HCT116 (cell line): ENCODE results near the gene EPHB2. TPM values are rescaled to one million over a fixed set of nuclear protein-coding genes. Genes with fewer than 3 reads are reported as not detected.

Experiments used
- ATAC-seq: fragments of 200-7000 bp; cut with Tn5 transposase; 2 replicates; pipeline ENCODE4 v1.9.1; 2020; ENCODE audit warnings: mild to moderate bottlenecking, moderate library complexity
- BruUV-seq: library from RNA; stranded (reverse); fragments of 400-500 nt; replicated peaks from 2 replicates; lab custom pipeline; 2021; lab: Mats Ljungman, UMichigan
- CTCF ChIA-PET: fragments of 300-600 bp; sonication (Branson Sonifier 250); formaldehyde crosslinking; loops from one replicate; lab custom pipeline; 2021; ENCODE audit warnings: antibody characterized with exemption; lab: Charles Lee
- POLR2A ChIA-PET: fragments of 300-600, 350-600 bp; sonication (Branson Sonifier 250); formaldehyde crosslinking; loops from one replicate; lab custom pipeline; 2021; ENCODE audit warnings: antibody characterized with exemption; lab: Charles Lee
- RAD21 ChIA-PET, 2 experiments: fragments of 300-600 bp; sonication (Branson Sonifier 250); formaldehyde crosslinking; loops; one replicate each; lab custom pipeline; 2023; ENCODE audit warnings: low total read pairs in 2 of 2; ENCODE audit not compliant: uncharacterized antibody in 2 of 2, unreplicated experiment in 2 of 2, low non-redundant PET in 1 of 2; lab: Charles Lee
- DNase-seq: peaks from one replicate; pipeline ENCODE4 v3.0.0-alpha.2; 2010; ENCODE audit warnings: low read depth, low spot score
- H2AFZ ChIP-seq: fragments of 200-600 bp; shearing (Covaris generic), sonication (generic); 2 replicates; pipeline ENCODE4 v1.6.1; 2017; ENCODE audit warnings: low read depth, mixed run types, mixed read lengths, antibody characterized with exemption, low read length; ENCODE audit not compliant: poor library complexity, severe bottlenecking
- H3K27ac ChIP-seq: 2 replicates; pipeline ENCODE4 v1.5.1; 2012; ENCODE audit warnings: low read depth, low read length
- H3K27me3 ChIP-seq: fragments of 200-600 bp; sonication (generic); 2 replicates; pipeline ENCODE4 v1.6.1; 2016; ENCODE audit warnings: mixed run types, low read length, mixed read lengths; ENCODE audit not compliant: insufficient read depth
- H3K36me3 ChIP-seq, 2 experiments: fragments of 200-500 bp in 1 of 2; fragments of 200-600 bp in 1 of 2; sonication (Bioruptor generic) in 1 of 2; sonication (generic) in 1 of 2; 2 replicates each; pipeline versions ENCODE4 v1.5.1 to v1.6.1; 2014 to 2016; ENCODE audit warnings: low read length in 2 of 2, inconsistent platforms in 1 of 2, mixed read lengths in 1 of 2, mixed run types in 1 of 2; ENCODE audit not compliant: insufficient read depth in 2 of 2, control insufficient read depth in 1 of 2
- H3K4me1 ChIP-seq, 2 experiments: fragments of 200-600 bp in 1 of 2; sonication (generic) in 1 of 2; 2 replicates each; pipeline versions ENCODE4 v1.5.1 to v1.6.1; 2012 to 2017; ENCODE audit warnings: low read length in 2 of 2, inconsistent platforms in 1 of 2, mild to moderate bottlenecking in 1 of 2, mixed read lengths in 1 of 2, mixed run types in 1 of 2, moderate library complexity in 1 of 2; ENCODE audit not compliant: insufficient read depth in 2 of 2, control insufficient read depth in 1 of 2
- H3K4me2 ChIP-seq: fragments of 200-600 bp; sonication (generic); 2 replicates; pipeline ENCODE4 v1.6.1; 2017; ENCODE audit warnings: mixed run types, low read length, mixed read lengths
- H3K4me3 ChIP-seq, 2 experiments: fragments of 200-600 bp in 1 of 2; sonication (generic) in 1 of 2; replicated peaks in 1 of 2; 2 replicates each; pipeline ENCODE4 v1.5.1; 2011 to 2016; ENCODE audit warnings: low read length in 2 of 2, control low read depth in 1 of 2, low read depth in 1 of 2, mild to moderate bottlenecking in 1 of 2, mixed read lengths in 1 of 2, mixed run types in 1 of 2
- H3K79me2 ChIP-seq: fragments of 200-600 bp; sonication (generic); 2 replicates; pipeline ENCODE4 v1.6.1; 2017; ENCODE audit warnings: mild to moderate bottlenecking, mixed run types, low read length, moderate library complexity, mixed read lengths; ENCODE audit not compliant: insufficient read depth
- H3K9ac ChIP-seq: fragments of 200-600 bp; sonication (generic); 2 replicates; pipeline ENCODE4 v1.6.1; 2016; ENCODE audit warnings: low read length, mixed read lengths
- H3K9me2 ChIP-seq: fragments of 200-600 bp; sonication (generic), shearing (Covaris generic); 2 replicates; pipeline ENCODE4 v1.6.1; 2017; ENCODE audit warnings: mixed run types, mild to moderate bottlenecking, moderate library complexity; ENCODE audit not compliant: insufficient read depth
- H3K9me3 ChIP-seq, 2 experiments: fragments of 200-500 bp in 1 of 2; fragments of 200-600 bp in 1 of 2; sonication (Bioruptor generic) in 1 of 2; sonication (generic) in 1 of 2; 2 replicates each; pipeline ENCODE4 v1.6.1; 2014 to 2017; ENCODE audit warnings: low read length in 2 of 2, mixed read lengths in 2 of 2, inconsistent platforms in 1 of 2, low read depth in 1 of 2, mild to moderate bottlenecking in 1 of 2, mixed run types in 1 of 2, moderate library complexity in 1 of 2; ENCODE audit not compliant: control insufficient read depth in 1 of 2, insufficient read depth in 1 of 2
- H4K20me1 ChIP-seq: fragments of 200-600 bp; sonication (generic), shearing (Covaris generic); 2 replicates; pipeline ENCODE4 v1.6.1; 2017; ENCODE audit warnings: mixed run types, mild to moderate bottlenecking, moderate library complexity; ENCODE audit not compliant: insufficient read depth
- CBX3 ChIP-seq: IDR thresholded peaks from 2 replicates; pipeline ENCODE4 v1.6.1; 2012; ENCODE audit warnings: low read depth
- CEBPB ChIP-seq: IDR thresholded peaks from 2 replicates; pipeline ENCODE4 v1.6.1; 2012; ENCODE audit warnings: low read depth
- EGR1 ChIP-seq: IDR thresholded peaks from 2 replicates; pipeline ENCODE4 v1.6.1; 2012; ENCODE audit warnings: low read depth
- EZH2 ChIP-seq: fragments of 200-600 bp; sonication (generic); IDR thresholded peaks from 2 replicates; pipeline ENCODE4 v1.6.1; 2017; ENCODE audit warnings: antibody characterized with exemption, mixed run types
- EZH2phosphoT487 ChIP-seq: fragments of 200-600 bp; IDR thresholded peaks from 2 replicates; pipeline ENCODE4 v1.6.1; 2018; ENCODE audit warnings: antibody characterized with exemption, borderline replicate concordance
- FOSL1 ChIP-seq: IDR thresholded peaks from 2 replicates; pipeline ENCODE4 v1.6.1; 2012; ENCODE audit warnings: low read depth
- POLR2A ChIP-seq: IDR thresholded peaks from 2 replicates; pipeline ENCODE4 v1.7.0; 2011; ENCODE audit warnings: borderline replicate concordance; ENCODE audit not compliant: insufficient read depth, insufficient read length; ENCODE audit errors: extremely low read depth
- POLR2AphosphoS5 ChIP-seq: IDR thresholded peaks from 2 replicates; pipeline ENCODE4 v1.6.1; 2011; ENCODE audit warnings: mild to moderate bottlenecking, low read depth, low read length, moderate library complexity
- RAD21 ChIP-seq: IDR thresholded peaks from 2 replicates; pipeline ENCODE4 v1.6.1; 2012; ENCODE audit warnings: low read depth, mild to moderate bottlenecking
- SIN3A ChIP-seq: IDR thresholded peaks from 2 replicates; pipeline ENCODE4 v1.6.1; 2012; ENCODE audit warnings: low read depth
- SRF ChIP-seq: IDR thresholded peaks from 2 replicates; pipeline ENCODE4 v1.6.1; 2012; ENCODE audit warnings: low read depth
- TCF7L2 ChIP-seq: IDR thresholded peaks from 2 replicates; pipeline ENCODE4 v1.7.0; 2011; ENCODE audit warnings: borderline replicate concordance, inconsistent platforms; ENCODE audit not compliant: insufficient read depth, insufficient read length; ENCODE audit errors: extremely low read depth
- YY1 ChIP-seq: IDR thresholded peaks from 2 replicates; pipeline ENCODE4 v1.6.1; 2011; ENCODE audit warnings: low read length, low read depth, moderate library complexity, mild to moderate bottlenecking; ENCODE audit not compliant: insufficient replicate concordance; ENCODE audit errors: extremely low read depth
- ZFX ChIP-seq: fragments of 450-650 bp; IDR thresholded peaks from 2 replicates; pipeline ENCODE4 v1.6.1; 2017
- ZNF274 ChIP-seq: fragments of 200-500 bp; sonication (Bioruptor generic); IDR thresholded peaks from 2 replicates; pipeline ENCODE4 v1.6.1; 2014; ENCODE audit warnings: mild to moderate bottlenecking, low read depth, low read length, inconsistent platforms
- intact Hi-C: fragments of 100-400 bp; cut with micrococcal nuclease; formaldehyde crosslinking; loops from 2 replicates; pipeline ENCODE4 v1.10.0; 2022
- total RNA-seq: library from RNA; stranded (reverse); gene quantifications from one replicate; pipeline ENCODE4 v1.2.1, GENCODE V29; 2021; ENCODE audit not compliant: unreplicated experiment
- TF ChIP-seq, protein P1 (sequence below): IDR thresholded peaks from 2 replicates; pipeline ENCODE4 v1.6.1; 2012
- TF ChIP-seq, protein P2 (sequence below): IDR thresholded peaks from 2 replicates; pipeline ENCODE4 v1.6.1; 2012
- TF ChIP-seq, protein P3 (sequence below): IDR thresholded peaks from 2 replicates; pipeline ENCODE4 v1.6.1; 2011; ENCODE audit warnings: mild to moderate bottlenecking, low read length, moderate library complexity; ENCODE audit not compliant: insufficient replicate concordance; ENCODE audit errors: extremely low read depth

The EPHB2 gene
- total RNA-seq, 1 experiment from 2014 or later = 19.5 TPM

DNA sequence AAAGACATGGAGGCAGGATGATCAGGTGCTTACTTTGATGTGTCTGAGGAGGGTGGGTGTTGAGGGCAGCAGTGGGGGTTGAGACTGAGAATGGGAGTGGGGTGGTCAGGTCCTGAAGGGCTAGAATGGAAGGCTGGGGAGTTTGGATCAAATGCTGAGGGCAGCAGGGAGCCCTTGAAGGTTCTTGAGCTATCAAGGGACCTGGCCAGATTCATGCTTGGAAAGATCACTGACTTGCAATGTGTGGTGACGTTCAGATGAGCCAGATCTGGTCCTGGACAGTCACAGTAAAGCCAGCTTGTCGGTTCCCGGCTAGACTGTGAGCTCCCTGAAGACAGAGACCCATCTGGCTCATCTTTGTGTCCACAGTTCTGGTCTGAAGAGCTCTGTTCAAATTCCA is 3.8 kb downstream of the EPHB2 start:
- intact Hi-C loops = no loop called here
- Histone ChIP-seq H3K9ac (no peak overlapping the region), H3K4me3 (no peak overlapping the region), H3K4me1 (peaks cover 0 to 15% of the 10 kb centered on the region in 2 experiments; a peak in 3 of 4 replicates), H3K9me2 (no peaks in the 10 kb centered on the region), H3K4me2 (no peak overlapping the region), H4K20me1 (no peaks in the 10 kb centered on the region), H3K27me3 (no peaks in the 10 kb centered on the region), H3K36me3 (no peaks in the 10 kb centered on the region), H3K79me2 (no peaks in the 10 kb centered on the region), H3K27ac (no peak overlapping the region), H3K9me3 (no peaks in the 10 kb centered on the region), H2AFZ (no peak overlapping the region)
- no TSS peak for BruUV-seq
- POLR2A ChIA-PET = no interaction called here
- RAD21 ChIA-PET = no interaction called here
- TF ChIP-seq SIN3A = no peak
- no peak for TF ChIP-seq RAD21
- no peak for TF ChIP-seq EZH2
- TF ChIP-seq, protein P1, sequence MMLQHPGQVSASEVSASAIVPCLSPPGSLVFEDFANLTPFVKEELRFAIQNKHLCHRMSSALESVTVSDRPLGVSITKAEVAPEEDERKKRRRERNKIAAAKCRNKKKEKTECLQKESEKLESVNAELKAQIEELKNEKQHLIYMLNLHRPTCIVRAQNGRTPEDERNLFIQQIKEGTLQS = no peak
- TF ChIP-seq POLR2AphosphoS5 = no peak
- TF ChIP-seq YY1 = no peak
- no peak for TF ChIP-seq EZH2phosphoT487
- TF ChIP-seq, protein P2, sequence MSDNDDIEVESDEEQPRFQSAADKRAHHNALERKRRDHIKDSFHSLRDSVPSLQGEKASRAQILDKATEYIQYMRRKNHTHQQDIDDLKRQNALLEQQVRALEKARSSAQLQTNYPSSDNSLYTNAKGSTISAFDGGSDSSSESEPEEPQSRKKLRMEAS = no peak
- TF ChIP-seq CEBPB = no peak
- no peak for TF ChIP-seq ZNF274
- no peak for TF ChIP-seq FOSL1
- TF ChIP-seq EGR1 = no peak
- TF ChIP-seq CBX3 = no peak
- TF ChIP-seq, protein P3, sequence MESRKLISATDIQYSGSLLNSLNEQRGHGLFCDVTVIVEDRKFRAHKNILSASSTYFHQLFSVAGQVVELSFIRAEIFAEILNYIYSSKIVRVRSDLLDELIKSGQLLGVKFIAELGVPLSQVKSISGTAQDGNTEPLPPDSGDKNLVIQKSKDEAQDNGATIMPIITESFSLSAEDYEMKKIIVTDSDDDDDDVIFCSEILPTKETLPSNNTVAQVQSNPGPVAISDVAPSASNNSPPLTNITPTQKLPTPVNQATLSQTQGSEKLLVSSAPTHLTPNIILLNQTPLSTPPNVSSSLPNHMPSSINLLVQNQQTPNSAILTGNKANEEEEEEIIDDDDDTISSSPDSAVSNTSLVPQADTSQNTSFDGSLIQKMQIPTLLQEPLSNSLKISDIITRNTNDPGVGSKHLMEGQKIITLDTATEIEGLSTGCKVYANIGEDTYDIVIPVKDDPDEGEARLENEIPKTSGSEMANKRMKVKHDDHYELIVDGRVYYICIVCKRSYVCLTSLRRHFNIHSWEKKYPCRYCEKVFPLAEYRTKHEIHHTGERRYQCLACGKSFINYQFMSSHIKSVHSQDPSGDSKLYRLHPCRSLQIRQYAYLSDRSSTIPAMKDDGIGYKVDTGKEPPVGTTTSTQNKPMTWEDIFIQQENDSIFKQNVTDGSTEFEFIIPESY = no peak
- no peak for TF ChIP-seq ZFX
- TF ChIP-seq POLR2A = no peak
- TF ChIP-seq SRF = no peak
- TF ChIP-seq TCF7L2 = no peak
- ATAC-seq = no peak
- CTCF ChIA-PET = interaction anchor here (0.7 kb wide), 1 partner anchor 10 kb away, joined by 3 read pairs; no protein-coding TSS in a partner anchor
- no peak for DNase-seq
